Activated CD8-positive, alpha-beta T cell treated with anti-CD3 and anti-CD28 coated beads for 36 hours (primary cell): ENCODE results near the gene POLA1. TPM values are rescaled to one million over a fixed set of nuclear protein-coding genes. Genes with fewer than 3 reads are reported as not detected.

Experiments
- ATAC-seq: fragments of 200-7000 bp; cut with Tn5 transposase; one replicate; pipeline ENCODE4 v1.10.0; 2021; ENCODE audit warnings: mild to moderate bottlenecking, moderate library complexity
- CTCF ChIA-PET: fragments of 350-600 bp; sonication (Branson Sonifier 250); formaldehyde crosslinking; loops from one replicate; lab custom pipeline; 2021; ENCODE audit warnings: antibody characterized with exemption; lab: Charles Lee
- POLR2A ChIA-PET: fragments of 350-600 bp; sonication (Branson Sonifier 250); formaldehyde crosslinking; loops from one replicate; lab custom pipeline; 2021; ENCODE audit warnings: antibody characterized with exemption; lab: Charles Lee
- DNase-seq: peaks from one replicate; pipeline ENCODE4 v3.0.0-alpha.2; 2020
- H3K27ac Mint-ChIP-seq: one replicate; pipeline ENCODE4 v1.8.0; 2021; ENCODE audit warnings: mild to moderate bottlenecking, mixed read lengths
- H3K27me3 Mint-ChIP-seq: one replicate; pipeline ENCODE4 v1.8.0; 2021; ENCODE audit warnings: mixed read lengths
- H3K36me3 Mint-ChIP-seq: one replicate; pipeline ENCODE4 v1.8.0; 2021; ENCODE audit warnings: low read depth, mixed read lengths
- H3K4me1 Mint-ChIP-seq: one replicate; pipeline ENCODE4 v1.8.0; 2021; ENCODE audit warnings: low read depth, mixed read lengths
- H3K4me3 Mint-ChIP-seq: one replicate; pipeline ENCODE4 v1.8.0; 2021; ENCODE audit warnings: mild to moderate bottlenecking, moderate library complexity, mixed read lengths
- H3K9me3 Mint-ChIP-seq: one replicate; pipeline ENCODE4 v1.8.0; 2021; ENCODE audit warnings: mixed read lengths
- CTCF ChIP-seq: fragments of 200-600 bp; IDR thresholded peaks from one replicate; pipeline ENCODE4 v1.8.0; 2022; ENCODE audit warnings: antibody characterized with exemption, mild to moderate bottlenecking
- intact Hi-C: fragments of 100-400 bp; cut with micrococcal nuclease; formaldehyde crosslinking; loops from one replicate; pipeline ENCODE4 v1.10.0; 2022
- total RNA-seq, 2 experiments: library from RNA; stranded (reverse); gene quantifications; one replicate each; pipeline ENCODE4 v1.2.3, GENCODE V29; 2021

The POLA1 gene
- total RNA-seq, 2 experiments from 2014 or later: 41.4 to 42.9 TPM

- no peak for DNase-seq
- no peak for ATAC-seq
- Mint-ChIP-seq H3K27me3 (no peaks in the 10 kb centered on the region), H3K9me3 (no peaks in the 10 kb centered on the region), H3K4me3 (no peak overlapping the region), H3K36me3 (peaks cover 25% of the 10 kb centered on the region), H3K4me1 (no peaks in the 10 kb centered on the region), H3K27ac (no peak overlapping the region)
- ChIA-PET POLR2A (no interaction called here), CTCF (interaction anchor here (1.1 to 1.2 kb wide), 2 partner anchors 9 to 72 kb away, joined by 3 read pairs; no protein-coding TSS in a partner anchor)
- intact Hi-C loops: no loop called here
- TF ChIP-seq CTCF: no peak
Measured at GRCh38 chrX:24748196-24748595, 54.5 kb downstream of the POLA1 start.

- no peak for ATAC-seq
- no peak overlapping the region for H3K27ac Mint-ChIP-seq
- H3K27me3 Mint-ChIP-seq: no peaks in the 10 kb centered on the region
- ChIA-PET POLR2A (no interaction called here), CTCF (no interaction called here)
- no peak overlapping the region for H3K4me3 Mint-ChIP-seq
- peaks cover 55% of the 10 kb centered on the region for H3K36me3 Mint-ChIP-seq
- H3K4me1 Mint-ChIP-seq: no peaks in the 10 kb centered on the region
- no peak for DNase-seq
- no peaks in the 10 kb centered on the region for H3K9me3 Mint-ChIP-seq
- TF ChIP-seq CTCF: no peak
- intact Hi-C loops: no loop called here
Measured at GRCh38 chrX:24759786-24760185, 66.1 kb downstream of the POLA1 start.

GRCh38 chrX:24760363-24761000, 66.8 kb downstream of the POLA1 start:
- peaks cover 56% of the 10 kb centered on the region for H3K36me3 Mint-ChIP-seq
- no peaks in the 10 kb centered on the region for H3K9me3 Mint-ChIP-seq
- H3K4me1 Mint-ChIP-seq: no peaks in the 10 kb centered on the region
- ATAC-seq (no peak), DNase-seq (no peak)
- no peak for TF ChIP-seq CTCF
- intact Hi-C loops: no loop called here
- H3K27ac Mint-ChIP-seq: no peak overlapping the region
- ChIA-PET POLR2A (interaction anchor here (0.5 kb wide), 1 partner anchor 693 kb away, joined by 4 read pairs; no protein-coding TSS in a partner anchor), CTCF (interaction anchor here (1.0 to 2.6 kb wide), 2 partner anchors 8 to 98 kb away, joined by 3 to 8 read pairs; no protein-coding TSS in a partner anchor)
- H3K4me3 Mint-ChIP-seq: no peak overlapping the region
- no peaks in the 10 kb centered on the region for H3K27me3 Mint-ChIP-seq

GRCh38 chrX:24761306-24761705, 67.6 kb downstream of the POLA1 start:
- TF ChIP-seq CTCF: no peak
- Mint-ChIP-seq H3K4me1 (no peaks in the 10 kb centered on the region), H3K27me3 (no peaks in the 10 kb centered on the region), H3K9me3 (no peaks in the 10 kb centered on the region), H3K4me3 (no peak overlapping the region), H3K36me3 (peaks cover 57% of the 10 kb centered on the region), H3K27ac (no peak overlapping the region)
- ChIA-PET POLR2A (no interaction called here), CTCF (interaction anchor here (1.0 to 2.6 kb wide), 2 partner anchors 9 to 99 kb away, joined by 3 to 8 read pairs; no protein-coding TSS in a partner anchor)
- no peak for ATAC-seq
- intact Hi-C loops: no loop called here
- DNase-seq: no peak

DNA sequence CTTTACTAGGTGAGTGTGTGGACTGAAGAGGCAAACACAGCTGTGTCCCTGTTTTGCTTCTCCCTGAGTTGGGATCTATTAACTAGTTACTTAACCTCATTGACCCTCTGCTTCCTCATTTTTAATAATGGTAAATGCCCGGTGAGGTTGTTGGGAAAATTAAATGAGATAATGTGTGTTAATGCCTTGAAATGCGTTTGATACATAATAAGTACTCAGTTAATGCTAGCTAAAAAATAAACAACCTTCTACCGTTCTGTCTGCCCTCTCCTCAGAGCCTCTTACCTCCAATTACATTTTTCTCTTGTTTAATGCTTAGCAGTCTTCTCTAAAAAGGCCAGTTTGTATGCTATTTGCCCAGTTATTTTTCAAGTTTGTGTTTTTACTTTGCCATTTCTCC, 70.3 kb downstream of the POLA1 start:
- H3K27ac Mint-ChIP-seq: no peak overlapping the region
- peaks cover 61% of the 10 kb centered on the region for H3K36me3 Mint-ChIP-seq

More for the DNA sequence above, 70.3 kb downstream of the POLA1 start:
- intact Hi-C loops: no loop called here
- H3K9me3 Mint-ChIP-seq: no peaks in the 10 kb centered on the region
- H3K4me1 Mint-ChIP-seq: no peaks in the 10 kb centered on the region
- ATAC-seq (no peak), DNase-seq (no peak)
- H3K27me3 Mint-ChIP-seq: no peaks in the 10 kb centered on the region
- TF ChIP-seq CTCF: no peak
- POLR2A ChIA-PET: no interaction called here
- CTCF ChIA-PET: interaction anchor here (1.0 to 1.7 kb wide), 2 partner anchors 11 to 75 kb away, joined by 3 read pairs; no protein-coding TSS in a partner anchor
- no peak overlapping the region for H3K4me3 Mint-ChIP-seq
